Measurements from ENCODE around the gene DKKL1.
A peak's percentile ranks its signal among the peaks of the same experiment; 100 is the strongest.

Gene DKKL1

GRCh38 chr19:49338691-49339300 lies 24.9 kb upstream of the DKKL1 start:
- no peak for DNase-seq

- DNase-seq, result no peak
Measured at GRCh38 chr19:49339301-49340068, 24.2 kb upstream of the DKKL1 start.

GRCh38 chr19:49340069-49340864 lies 23.4 kb upstream of the DKKL1 start:
- no peak for DNase-seq

GRCh38 chr19:49340865-49341718 lies 22.6 kb upstream of the DKKL1 start:
- DNase-seq, result no peak

- no peak for DNase-seq
Measured at GRCh38 chr19:49342291-49342721, 21.4 kb upstream of the DKKL1 start.

- DNase-seq, result no peak
Measured at GRCh38 chr19:49343123-49343522, 20.6 kb upstream of the DKKL1 start.

GRCh38 chr19:49344505-49345423 lies 18.9 kb upstream of the DKKL1 start:
- DNase-seq, result no peak

- no peak for DNase-seq
Measured at GRCh38 chr19:49347191-49347590, 16.5 kb upstream of the DKKL1 start.

GRCh38 chr19:49347835-49348234 lies 15.8 kb upstream of the DKKL1 start:
- peak; percentile 27 for DNase-seq

GRCh38 chr19:49348305-49349189 lies 15.1 kb upstream of the DKKL1 start:
- DNase-seq, result no peak

GRCh38 chr19:49349567-49349966 lies 14.1 kb upstream of the DKKL1 start:
- no peak for DNase-seq

GRCh38 chr19:49355909-49356353 lies 7.7 kb upstream of the DKKL1 start:
- DNase-seq, result peak; percentile 23

- DNase-seq, result no peak
Measured at GRCh38 chr19:49356382-49356781, 7.3 kb upstream of the DKKL1 start.

GRCh38 chr19:49357186-49357585 lies 6.5 kb upstream of the DKKL1 start:
- no peak for DNase-seq

GRCh38 chr19:49359851-49360820 lies 3.5 kb upstream of the DKKL1 start:
- DNase-seq, result no peak

GRCh38 chr19:49361438-49362047 lies 2.1 kb upstream of the DKKL1 start:
- DNase-seq, result no peak

GRCh38 chr19:49362048-49362928 lies 1.4 kb upstream of the DKKL1 start, which contains the start of gene TEAD2:
Gene TEAD2, minus strand, starts transcription at chr19:49362416. Its CDS starts 2,341 bp downstream, at chr19:49360075.
- DNase-seq, result no peak

GRCh38 chr19:49362929-49363267 lies 779 bp upstream of the DKKL1 start:
- DNase-seq, result peak; percentile 11
